SK-N-SH (cell line): ENCODE data around the gene PPP1R1B. TPM values are rescaled to one million over a fixed set of nuclear protein-coding genes. Genes with fewer than 3 reads are reported as not detected.

Source experiments
- CTCF ChIA-PET: fragments of 300-600, 350-600 bp; formaldehyde crosslinking; extraction: SDS; loops from one replicate; lab custom pipeline; 2021; lab: Yijun Ruan, JAX
- POLR2A ChIA-PET: fragments of 350-600 bp; sonication (Branson Sonifier 250); formaldehyde crosslinking; extraction: SDS; loops from one replicate; lab custom pipeline; 2020; ENCODE audit warnings: antibody characterized with exemption, inconsistent platforms; lab: Yijun Ruan, JAX
- DNase-seq: peaks from one replicate; pipeline ENCODE4 v3.0.0; 2012
- H2AFZ ChIP-seq: fragments of 200-600 bp; sonication (generic); 2 replicates; pipeline ENCODE4 v1.8.1; 2016; ENCODE audit warnings: antibody characterized with exemption, mild to moderate bottlenecking, low read depth
- H3F3A ChIP-seq: fragments of 200-600 bp; sonication (generic); replicated peaks from 2 replicates; pipeline ENCODE3; 2016; ENCODE audit warnings: antibody characterized with exemption, mild to moderate bottlenecking; ENCODE audit not compliant: insufficient read depth
- H3K27ac ChIP-seq, 2 experiments: fragments of 200-500 bp in 1 of 2; fragments of 200-600 bp in 1 of 2; sonication (Bioruptor generic) in 1 of 2; sonication (generic), shearing (Covaris generic) in 1 of 2; 2 replicates each; pipeline versions ENCODE4 v1.5.1 to v1.6.1; 2014 to 2016; ENCODE audit warnings: low read depth in 2 of 2, inconsistent platforms in 1 of 2, low read length in 1 of 2, mild to moderate bottlenecking in 1 of 2, mixed read lengths in 1 of 2
- H3K27me3 ChIP-seq: fragments of 200-600 bp; sonication (generic), shearing (Covaris generic); 2 replicates; pipeline ENCODE4 v1.6.1; 2016; ENCODE audit warnings: mixed run types; ENCODE audit not compliant: insufficient read depth
- H3K36me3 ChIP-seq, 2 experiments: fragments of 200-500 bp in 1 of 2; fragments of 200-600 bp in 1 of 2; sonication (Bioruptor generic) in 1 of 2; sonication (generic) in 1 of 2; replicated peaks in 1 of 2; 2 replicates each; pipeline versions ENCODE3 to v1.5.1; 2014 to 2016; ENCODE audit warnings: low read length in 1 of 2, mild to moderate bottlenecking in 1 of 2; ENCODE audit not compliant: insufficient read depth in 2 of 2, control insufficient read depth in 1 of 2
- H3K4me1 ChIP-seq, 2 experiments: fragments of 200-500 bp in 1 of 2; fragments of 200-600 bp in 1 of 2; sonication (Bioruptor generic) in 1 of 2; sonication (generic), shearing (Covaris generic) in 1 of 2; 2 replicates each; pipeline versions ENCODE4 v1.5.1 to v1.6.1; 2014 to 2016; ENCODE audit warnings: low read depth in 1 of 2, low read length in 1 of 2, mixed run types in 1 of 2; ENCODE audit not compliant: insufficient read depth in 2 of 2, control insufficient read depth in 1 of 2
- H3K4me2 ChIP-seq: fragments of 200-600 bp; sonication (generic), shearing (Covaris generic); 2 replicates; pipeline ENCODE4 v1.6.1; 2017; ENCODE audit warnings: mixed run types
- H3K4me3 ChIP-seq, 2 experiments: fragments of 200-500 bp in 1 of 2; fragments of 200-600 bp in 1 of 2; sonication (Bioruptor generic) in 1 of 2; sonication (generic), shearing (Covaris generic) in 1 of 2; 2 replicates each; pipeline versions ENCODE4 v1.5.1 to v1.8.1; 2014 to 2016; ENCODE audit warnings: low read depth in 2 of 2, inconsistent platforms in 1 of 2, low read length in 1 of 2, mild to moderate bottlenecking in 1 of 2, mixed read lengths in 1 of 2, moderate library complexity in 1 of 2
- H3K79me2 ChIP-seq: fragments of 200-600 bp; sonication (generic); 2 replicates; pipeline ENCODE4 v1.8.1; 2017; ENCODE audit warnings: mild to moderate bottlenecking; ENCODE audit not compliant: insufficient read depth
- H3K9ac ChIP-seq: fragments of 200-600 bp; sonication (generic); 2 replicates; pipeline ENCODE4 v1.6.1; 2017; ENCODE audit warnings: mixed run types
- H3K9me2 ChIP-seq: fragments of 200-600 bp; sonication (generic); 2 replicates; pipeline ENCODE4 v1.6.1; 2017; ENCODE audit warnings: mixed run types
- H3K9me3 ChIP-seq: fragments of 200-600 bp; sonication (generic); 2 replicates; pipeline ENCODE4 v1.6.1; 2017; ENCODE audit warnings: mixed run types, mild to moderate bottlenecking, moderate library complexity
- H4K20me1 ChIP-seq: fragments of 200-600 bp; sonication (generic); 2 replicates; pipeline ENCODE4 v1.6.1; 2017; ENCODE audit warnings: mild to moderate bottlenecking, mixed run types; ENCODE audit not compliant: insufficient read depth
- ELF1 ChIP-seq: IDR thresholded peaks from 2 replicates; pipeline ENCODE4 v1.4.0; 2012
- FOSL2 ChIP-seq: IDR thresholded peaks from 2 replicates; pipeline ENCODE4 v1.4.0; 2012; ENCODE audit warnings: low read depth, mild to moderate bottlenecking, moderate library complexity, borderline replicate concordance
- FOXJ3 ChIP-seq: sonication (generic); formaldehyde crosslinking; IDR thresholded peaks from 2 replicates; pipeline ENCODE4 v1.5.1; 2020; ENCODE audit warnings: mild to moderate bottlenecking, missing genetic modification reagents
- FOXM1 ChIP-seq: IDR thresholded peaks from 2 replicates; pipeline ENCODE4 v1.4.0; 2012; ENCODE audit warnings: low read depth, mild to moderate bottlenecking
- GABPA ChIP-seq: IDR thresholded peaks from 2 replicates; pipeline ENCODE4 v1.4.0; 2012; ENCODE audit warnings: low read depth, mild to moderate bottlenecking
- IRF3 ChIP-seq: fragments of 150-350 bp; IDR thresholded peaks from 2 replicates; pipeline ENCODE4 v1.6.1; 2016; ENCODE audit warnings: mild to moderate bottlenecking, low read depth, low read length
- MEF2A ChIP-seq: IDR thresholded peaks from 2 replicates; pipeline ENCODE4 v1.4.0; 2012; ENCODE audit warnings: low read depth, borderline replicate concordance
- MXI1 ChIP-seq: IDR thresholded peaks from 2 replicates; pipeline ENCODE4 v1.6.1; 2012; ENCODE audit warnings: mild to moderate bottlenecking, low read depth, low read length, improper control_type of control experiment
- RCOR1 ChIP-seq: fragments of 150-350 bp; IDR thresholded peaks from 2 replicates; pipeline ENCODE4 v1.6.1; 2017; ENCODE audit warnings: antibody characterized with exemption, low read length
- RFX5 ChIP-seq: IDR thresholded peaks from 2 replicates; pipeline ENCODE4 v1.6.1; 2012; ENCODE audit warnings: mild to moderate bottlenecking, improper control_type of control experiment, low read length
- RXRA ChIP-seq: IDR thresholded peaks from 2 replicates; pipeline ENCODE4 v1.4.0; 2012; ENCODE audit warnings: low read depth, mild to moderate bottlenecking, borderline replicate concordance
- TAF1 ChIP-seq: IDR thresholded peaks from 2 replicates; pipeline ENCODE4 v1.6.1; 2012; ENCODE audit warnings: low read depth, mild to moderate bottlenecking, low read length, moderate library complexity, borderline replicate concordance
- USF1 ChIP-seq: IDR thresholded peaks from 2 replicates; pipeline ENCODE4 v1.4.0; 2012; ENCODE audit warnings: low read depth, borderline replicate concordance
- WGBS: methylation state at CpG from one replicate; pipeline ENCODE4 v1.1.6; 2017; ENCODE audit warnings: low lambda C conversion rate; 5-methylcytosine and 5-hydroxymethylcytosine counted together
- polyA plus RNA-seq, 3 experiments: library from polyadenylated mRNA; depleted of rRNA; stranded (reverse); fragments of >200 nt; gene quantifications; 2 replicates each; pipeline ENCODE4 v1.2.3, GENCODE V29; 2012

PPP1R1B gene
- polyA plus RNA-seq, 1 of the 3 experiments (the other 2 are of a cell fraction) = 0.07 TPM

- peaks cover under 1% of the 10 kb centered on the region for H3F3A ChIP-seq
- no peak overlapping the region for H3K27ac ChIP-seq
- no peak overlapping the region for H3K9ac ChIP-seq
- no peaks in the 10 kb centered on the region for H3K9me2 ChIP-seq
- TF ChIP-seq MEF2A = no peak
- TF ChIP-seq FOXJ3 (CRISPR knock-in tag) = no peak
- TF ChIP-seq RCOR1 = no peak
- no peak for TF ChIP-seq RXRA
- no peak for TF ChIP-seq FOSL2
- TF ChIP-seq IRF3 = no peak
- TF ChIP-seq RFX5 = no peak
- peak overlapping the region in 1 of 2 experiments; percentile 36; a peak in 2 of 4 replicates for H3K4me3 ChIP-seq
- H3K4me1 ChIP-seq = peaks cover 0 to 5% of the 10 kb centered on the region in 2 experiments; a peak in 1 of 4 replicates
- H2AFZ ChIP-seq = peak overlapping the region; percentile 42; the same call in 1 of the 2 replicates
- H3K9me3 ChIP-seq = no peaks in the 10 kb centered on the region
- WGBS = 24% methylated on average over 5 of the region's 72 CpGs
- no peaks in the 10 kb centered on the region for H3K36me3 ChIP-seq
- POLR2A ChIA-PET = no interaction called here
- DNase-seq = peak; percentile 62
- CTCF ChIA-PET = interaction anchor here (1.1 to 14.5 kb wide), 7 partner anchors 9 to 128 kb away, joined by 3 to 483 read pairs (median 279); partner anchors contain the start of genes NEUROD2, PNMT, STARD3 and TCAP
- H3K27me3 ChIP-seq = peaks cover 41% of the 10 kb centered on the region
- H3K4me2 ChIP-seq = peak overlapping the region; percentile 87
- H4K20me1 ChIP-seq = 0 out of 2 replicates have a peak, but pooled peaks cover 3% of the 10 kb centered on the region
- H3K79me2 ChIP-seq = no peaks in the 10 kb centered on the region
Observed at GRCh38 chr17:39627047-39627711, 427 bp downstream of the PPP1R1B start.

GRCh38 chr17:39627712-39628516 is 1.2 kb downstream of the PPP1R1B start:
- no peak overlapping the region for H3K9ac ChIP-seq
- CTCF ChIA-PET = interaction anchor here (0.8 to 14.5 kb wide), 9 partner anchors 8 to 127 kb away, joined by 3 to 483 read pairs (median 11); partner anchors contain the start of genes NEUROD2, PNMT, STARD3 and TCAP
- no peak overlapping the region for H3K4me3 ChIP-seq
- H3F3A ChIP-seq = no peaks in the 10 kb centered on the region
- no peaks in the 10 kb centered on the region for H4K20me1 ChIP-seq
- H3K4me1 ChIP-seq = peaks cover 0 to 5% of the 10 kb centered on the region in 2 experiments; a peak in 1 of 4 replicates
- DNase-seq = no peak
- no peak overlapping the region for H3K27ac ChIP-seq
- WGBS = 65% methylated on average over 4 of the region's 16 CpGs
- H3K79me2 ChIP-seq = no peaks in the 10 kb centered on the region
- H3K4me2 ChIP-seq = no peak overlapping the region
- no peaks in the 10 kb centered on the region for H3K9me3 ChIP-seq
- TF ChIP-seq TAF1 (no peak), RFX5 (no peak), FOXM1 (no peak), MXI1 (no peak), GABPA (no peak), ELF1 (no peak), USF1 (no peak)
- no peaks in the 10 kb centered on the region for H3K9me2 ChIP-seq
- no peaks in the 10 kb centered on the region for H3K36me3 ChIP-seq
- POLR2A ChIA-PET = interaction anchor here (0.5 kb wide), 1 partner anchor 163 kb away, joined by 3 read pairs; no protein-coding TSS in a partner anchor
- no peak overlapping the region for H2AFZ ChIP-seq
- peaks cover 41% of the 10 kb centered on the region for H3K27me3 ChIP-seq
